ENCODE results near the gene OTUD1. TPM values are rescaled to one million over a fixed set of nuclear protein-coding genes. Genes with fewer than 3 reads are reported as not detected.

The OTUD1 gene
- polyA plus RNA-seq, 2 of the 4 experiments (the other 2 are of a cell fraction) = 2.3 to 2.4 TPM

GRCh38 chr10:23452033-23452655 lies 13.3 kb downstream of the OTUD1 start:
- Histone ChIP-seq H3K27ac (no peak overlapping the region), H3K4me3 (no peak overlapping the region), H3K4me1 (no peaks in the 10 kb centered on the region), H3K4me2 (no peak overlapping the region), H3K9me3 (no peaks in the 10 kb centered on the region)
- no peak for DNase-seq (ENCODE audit: low read depth in 1 of 2, low spot score in 1 of 2)
- CTCF ChIA-PET = interaction anchor here (1.2 to 1.7 kb wide), 2 partner anchors 72 to 137 kb away, joined by 3 to 5 read pairs; no protein-coding TSS in a partner anchor
- TF ChIP-seq JUNB (IDR thresholded peaks at IDR 0.05) = no peak
- no peak for TF ChIP-seq HDAC2 (IDR thresholded peaks at IDR 0.05)
- no peak for TF ChIP-seq FOSL2 (IDR thresholded peaks at IDR 0.05)
- no peak for TF ChIP-seq FOSL2 (CRISPR knock-in tag; IDR thresholded peaks at IDR 0.05)
- TF ChIP-seq RFX5 (IDR thresholded peaks at IDR 0.05) = no peak
- no peak for TF ChIP-seq ATOH8 (CRISPR knock-in tag; IDR thresholded peaks at IDR 0.05; ENCODE audit: low read depth)
- TF ChIP-seq ZC3H11A (IDR thresholded peaks at IDR 0.05) = no peak
- TF ChIP-seq MAX (IDR thresholded peaks at IDR 0.05) = no peak
- no peak for TF ChIP-seq REST (IDR thresholded peaks at IDR 0.05)
- TF ChIP-seq USF2 (IDR thresholded peaks at IDR 0.05) = no peak
- TF ChIP-seq ELK1 (IDR thresholded peaks at IDR 0.05; ENCODE audit: low read depth, low read length) = no peak
- TF ChIP-seq ZFP36 (IDR thresholded peaks at IDR 0.05; ENCODE audit: borderline replicate concordance, partially characterized antibody) = no peak
- WGBS (ENCODE audit: missing lambda C conversion rate) = 57% methylated on average over 4 of the region's 4 CpGs
- POLR2A ChIA-PET = interaction anchor here (0.9 kb wide), 1 partner anchor 13 kb away, joined by 3 read pairs; no protein-coding TSS in a partner anchor
- no peak for ATAC-seq
- no peak for FAIRE-seq

GRCh38 chr10:23453465-23453864 lies 14.6 kb downstream of the OTUD1 start:
- no peak for TF ChIP-seq RAD21 (conservative IDR thresholded peaks at IDR 0.05 in 1 of 2, IDR thresholded peaks at IDR 0.05 in 1 of 2)
- TF ChIP-seq ATOH8 (CRISPR knock-in tag; IDR thresholded peaks at IDR 0.05; ENCODE audit: low read depth) = no peak
- no peak for TF ChIP-seq FOSB (CRISPR knock-in tag; IDR thresholded peaks at IDR 0.05)
- no peak for TF ChIP-seq E2F6 (IDR thresholded peaks at IDR 0.05; ENCODE audit: borderline replicate concordance, low read depth)
- TF ChIP-seq MYC (IDR thresholded peaks at IDR 0.05; ENCODE audit: borderline replicate concordance, low read length) = no peak
- no peak for TF ChIP-seq MAX (IDR thresholded peaks at IDR 0.05)
- TF ChIP-seq CEBPB (IDR thresholded peaks at IDR 0.05) = no peak
- no peak for TF ChIP-seq NPAS2 (CRISPR knock-in tag; IDR thresholded peaks at IDR 0.05; ENCODE audit: borderline replicate concordance)
- no peak for FAIRE-seq
- CTCF ChIA-PET = interaction anchor here (0.6 to 1.7 kb wide), 3 partner anchors 8 to 138 kb away, joined by 3 to 5 read pairs (median 5); no protein-coding TSS in a partner anchor
- DNase-seq (ENCODE audit: low read depth in 1 of 2, low spot score in 1 of 2) = no peak
- Histone ChIP-seq H3K4me2 (no peak overlapping the region), H3K4me1 (no peaks in the 10 kb centered on the region), H3K9me3 (no peaks in the 10 kb centered on the region), H3K4me3 (no peak overlapping the region), H3K27ac (no peak overlapping the region)
- no peak for ATAC-seq
- 28% methylated on average over 4 of the region's 4 CpGs for WGBS (ENCODE audit: missing lambda C conversion rate)
- POLR2A ChIA-PET = no interaction called here
